ENCODE data around the gene PRKN. TPM values are rescaled to one million over a fixed set of nuclear protein-coding genes. Genes with fewer than 3 reads are reported as not detected.

PRKN gene
- total RNA-seq, 1 donor from 2014 or later: 4.9 TPM

- no peaks in the 10 kb centered on the region for H3K4me1 ChIP-seq
- no peak for TF ChIP-seq POLR2A (IDR thresholded peaks at IDR 0.05)
- H3K4me3 ChIP-seq: no peak overlapping the region
- intact Hi-C loops (cut with DNase I): no loop called here
- no peak for DNase-seq (ENCODE audit: extremely low spot score in 2 of 2)
- H3K27me3 ChIP-seq: no peaks in the 10 kb centered on the region
- H3K27ac ChIP-seq: no peak overlapping the region
- no peaks in the 10 kb centered on the region for H3K9me3 ChIP-seq
- H3K36me3 ChIP-seq: no peaks in the 10 kb centered on the region
Measured at GRCh38 chr6:161809971-161810370, 917.6 kb downstream of the PRKN start.

GRCh38 chr6:161804838-161805237 is 922.7 kb downstream of the PRKN start:
- Histone ChIP-seq H3K27me3 (no peaks in the 10 kb centered on the region), H3K4me1 (no peaks in the 10 kb centered on the region), H3K9me3 (no peaks in the 10 kb centered on the region), H3K4me3 (no peak overlapping the region), H3K36me3 (no peaks in the 10 kb centered on the region), H3K27ac (no peak overlapping the region)
- TF ChIP-seq POLR2A (IDR thresholded peaks at IDR 0.05) (no peak), POLR2AphosphoS5 (IDR thresholded peaks at IDR 0.05; ENCODE audit: insufficient read depth in 1 of 2, low read depth in 1 of 2) (no peak), CTCF (IDR thresholded peaks at IDR 0.05) (no peak)
- intact Hi-C loops (cut with DNase I): no loop called here
- no peak for DNase-seq (ENCODE audit: extremely low spot score in 2 of 2)

GRCh38 chr6:161803131-161803530 is 924.4 kb downstream of the PRKN start:
- no peak for TF ChIP-seq POLR2A (IDR thresholded peaks at IDR 0.05)
- no peak for TF ChIP-seq POLR2AphosphoS5 (IDR thresholded peaks at IDR 0.05; ENCODE audit: insufficient read depth in 1 of 2, low read depth in 1 of 2)
- no peak for TF ChIP-seq CTCF (IDR thresholded peaks at IDR 0.05)
- H3K27me3 ChIP-seq: no peaks in the 10 kb centered on the region
- no peaks in the 10 kb centered on the region for H3K36me3 ChIP-seq
- no peaks in the 10 kb centered on the region for H3K9me3 ChIP-seq
- intact Hi-C loops (cut with DNase I): no loop called here
- H3K4me1 ChIP-seq: no peaks in the 10 kb centered on the region
- no peak overlapping the region for H3K27ac ChIP-seq
- no peak overlapping the region for H3K4me3 ChIP-seq
- no peak for DNase-seq (ENCODE audit: extremely low spot score in 2 of 2)

- no peak overlapping the region for H3K4me3 ChIP-seq
- H3K36me3 ChIP-seq: no peaks in the 10 kb centered on the region
- H3K27ac ChIP-seq: no peak overlapping the region
- DNase-seq (ENCODE audit: extremely low spot score in 2 of 2): no peak
- TF ChIP-seq CTCF (IDR thresholded peaks at IDR 0.05) (no peak), POLR2AphosphoS5 (IDR thresholded peaks at IDR 0.05; ENCODE audit: insufficient read depth in 1 of 2, low read depth in 1 of 2) (no peak), POLR2A (IDR thresholded peaks at IDR 0.05) (no peak)
- no peaks in the 10 kb centered on the region for H3K4me1 ChIP-seq
- H3K9me3 ChIP-seq: no peaks in the 10 kb centered on the region
- intact Hi-C loops (cut with DNase I): no loop called here
- no peaks in the 10 kb centered on the region for H3K27me3 ChIP-seq
Measured at GRCh38 chr6:161802231-161802630, 925.3 kb downstream of the PRKN start.

GRCh38 chr6:161798844-161799394 is 928.6 kb downstream of the PRKN start:
- H3K27me3 ChIP-seq: no peaks in the 10 kb centered on the region
- no peaks in the 10 kb centered on the region for H3K36me3 ChIP-seq
- H3K27ac ChIP-seq: no peak overlapping the region
- TF ChIP-seq POLR2A (IDR thresholded peaks at IDR 0.05) (no peak), POLR2AphosphoS5 (IDR thresholded peaks at IDR 0.05; ENCODE audit: insufficient read depth in 1 of 2, low read depth in 1 of 2) (no peak), CTCF (IDR thresholded peaks at IDR 0.05) (no peak)
- intact Hi-C loops (cut with DNase I): no loop called here
- no peak for DNase-seq (ENCODE audit: extremely low spot score in 2 of 2)
- no peaks in the 10 kb centered on the region for H3K9me3 ChIP-seq
- no peak overlapping the region for H3K4me3 ChIP-seq
- H3K4me1 ChIP-seq: no peaks in the 10 kb centered on the region
